Measurements from ENCODE around the gene VAMP4. TPM values are rescaled to one million over a fixed set of nuclear protein-coding genes. Genes with fewer than 3 reads are reported as not detected.

Gene VAMP4
- polyA plus RNA-seq, 1 donor from 2014 or later = 28.0 TPM

DNA sequence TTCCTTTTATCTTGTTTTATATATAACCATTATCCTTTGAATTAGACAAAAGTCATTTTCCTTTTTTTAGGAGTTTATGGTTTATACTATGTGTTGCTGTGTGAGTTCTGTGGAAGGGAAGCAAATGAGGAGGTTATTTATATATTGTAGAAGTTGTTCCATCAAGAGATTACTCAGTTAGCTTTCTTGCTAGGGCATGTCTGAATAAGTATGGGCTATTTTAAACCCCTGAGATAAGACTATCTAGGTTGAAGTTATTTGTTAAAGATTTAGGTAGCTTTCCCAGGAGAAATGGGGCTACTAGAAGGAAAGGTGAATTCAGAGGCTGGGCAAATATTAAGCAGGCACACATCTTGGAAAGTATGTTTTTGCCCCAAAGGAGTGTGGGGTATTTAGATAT, 16.1 kb upstream of the VAMP4 start:
- Histone ChIP-seq H3K9me3 (ENCODE audit: low read length) (no peaks in the 10 kb centered on the region), H3F3A (ENCODE audit: insufficient read depth, low read length, poor library complexity, severe bottlenecking) (no peaks in the 10 kb centered on the region), H3K9me2 (ENCODE audit: insufficient read depth, low read length) (no peaks in the 10 kb centered on the region), H3K36me3 (ENCODE audit: insufficient read depth, low read length) (no peaks in the 10 kb centered on the region), H3K4me3 (ENCODE audit: low read length) (no peak overlapping the region), H3K27ac (ENCODE audit: low read length) (no peak overlapping the region), H4K20me1 (ENCODE audit: insufficient read depth) (no peaks in the 10 kb centered on the region), H3K79me2 (replicated peaks; ENCODE audit: insufficient read depth, low read length) (no peaks in the 10 kb centered on the region), H3K9ac (ENCODE audit: low read length) (no peak overlapping the region), H3K27me3 (ENCODE audit: insufficient read depth, low read depth, low read length) (no peaks in the 10 kb centered on the region), H3K4me2 (ENCODE audit: low read length) (no peak overlapping the region), H2AFZ (ENCODE audit: low read depth, low read length) (no peak overlapping the region)
- TF ChIP-seq RAD21 (conservative IDR thresholded peaks at IDR 0.05) (no peak), TAF1 (IDR thresholded peaks at IDR 0.05; ENCODE audit: low read depth) (no peak), EZH2 (IDR thresholded peaks at IDR 0.05; ENCODE audit: borderline replicate concordance, insufficient read depth, low read length, poor library complexity, severe bottlenecking) (no peak), SMC3 (conservative IDR thresholded peaks at IDR 0.05; ENCODE audit: poor library complexity) (no peak), EP300 (conservative IDR thresholded peaks at IDR 0.05; ENCODE audit: poor library complexity, severe bottlenecking) (no peak), MXI1 (conservative IDR thresholded peaks at IDR 0.05; ENCODE audit: poor library complexity, severe bottlenecking) (no peak), POLR2AphosphoS5 (IDR thresholded peaks at IDR 0.05) (no peak)
- TF ChIP-seq, protein P1, sequence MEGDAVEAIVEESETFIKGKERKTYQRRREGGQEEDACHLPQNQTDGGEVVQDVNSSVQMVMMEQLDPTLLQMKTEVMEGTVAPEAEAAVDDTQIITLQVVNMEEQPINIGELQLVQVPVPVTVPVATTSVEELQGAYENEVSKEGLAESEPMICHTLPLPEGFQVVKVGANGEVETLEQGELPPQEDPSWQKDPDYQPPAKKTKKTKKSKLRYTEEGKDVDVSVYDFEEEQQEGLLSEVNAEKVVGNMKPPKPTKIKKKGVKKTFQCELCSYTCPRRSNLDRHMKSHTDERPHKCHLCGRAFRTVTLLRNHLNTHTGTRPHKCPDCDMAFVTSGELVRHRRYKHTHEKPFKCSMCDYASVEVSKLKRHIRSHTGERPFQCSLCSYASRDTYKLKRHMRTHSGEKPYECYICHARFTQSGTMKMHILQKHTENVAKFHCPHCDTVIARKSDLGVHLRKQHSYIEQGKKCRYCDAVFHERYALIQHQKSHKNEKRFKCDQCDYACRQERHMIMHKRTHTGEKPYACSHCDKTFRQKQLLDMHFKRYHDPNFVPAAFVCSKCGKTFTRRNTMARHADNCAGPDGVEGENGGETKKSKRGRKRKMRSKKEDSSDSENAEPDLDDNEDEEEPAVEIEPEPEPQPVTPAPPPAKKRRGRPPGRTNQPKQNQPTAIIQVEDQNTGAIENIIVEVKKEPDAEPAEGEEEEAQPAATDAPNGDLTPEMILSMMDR (IDR thresholded peaks at IDR 0.05; ENCODE audit: poor library complexity, severe bottlenecking) = no peak
- TF ChIP-seq, protein P2, sequence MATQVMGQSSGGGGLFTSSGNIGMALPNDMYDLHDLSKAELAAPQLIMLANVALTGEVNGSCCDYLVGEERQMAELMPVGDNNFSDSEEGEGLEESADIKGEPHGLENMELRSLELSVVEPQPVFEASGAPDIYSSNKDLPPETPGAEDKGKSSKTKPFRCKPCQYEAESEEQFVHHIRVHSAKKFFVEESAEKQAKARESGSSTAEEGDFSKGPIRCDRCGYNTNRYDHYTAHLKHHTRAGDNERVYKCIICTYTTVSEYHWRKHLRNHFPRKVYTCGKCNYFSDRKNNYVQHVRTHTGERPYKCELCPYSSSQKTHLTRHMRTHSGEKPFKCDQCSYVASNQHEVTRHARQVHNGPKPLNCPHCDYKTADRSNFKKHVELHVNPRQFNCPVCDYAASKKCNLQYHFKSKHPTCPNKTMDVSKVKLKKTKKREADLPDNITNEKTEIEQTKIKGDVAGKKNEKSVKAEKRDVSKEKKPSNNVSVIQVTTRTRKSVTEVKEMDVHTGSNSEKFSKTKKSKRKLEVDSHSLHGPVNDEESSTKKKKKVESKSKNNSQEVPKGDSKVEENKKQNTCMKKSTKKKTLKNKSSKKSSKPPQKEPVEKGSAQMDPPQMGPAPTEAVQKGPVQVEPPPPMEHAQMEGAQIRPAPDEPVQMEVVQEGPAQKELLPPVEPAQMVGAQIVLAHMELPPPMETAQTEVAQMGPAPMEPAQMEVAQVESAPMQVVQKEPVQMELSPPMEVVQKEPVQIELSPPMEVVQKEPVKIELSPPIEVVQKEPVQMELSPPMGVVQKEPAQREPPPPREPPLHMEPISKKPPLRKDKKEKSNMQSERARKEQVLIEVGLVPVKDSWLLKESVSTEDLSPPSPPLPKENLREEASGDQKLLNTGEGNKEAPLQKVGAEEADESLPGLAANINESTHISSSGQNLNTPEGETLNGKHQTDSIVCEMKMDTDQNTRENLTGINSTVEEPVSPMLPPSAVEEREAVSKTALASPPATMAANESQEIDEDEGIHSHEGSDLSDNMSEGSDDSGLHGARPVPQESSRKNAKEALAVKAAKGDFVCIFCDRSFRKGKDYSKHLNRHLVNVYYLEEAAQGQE (IDR thresholded peaks at IDR 0.05; ENCODE audit: borderline replicate concordance) = no peak

DNA sequence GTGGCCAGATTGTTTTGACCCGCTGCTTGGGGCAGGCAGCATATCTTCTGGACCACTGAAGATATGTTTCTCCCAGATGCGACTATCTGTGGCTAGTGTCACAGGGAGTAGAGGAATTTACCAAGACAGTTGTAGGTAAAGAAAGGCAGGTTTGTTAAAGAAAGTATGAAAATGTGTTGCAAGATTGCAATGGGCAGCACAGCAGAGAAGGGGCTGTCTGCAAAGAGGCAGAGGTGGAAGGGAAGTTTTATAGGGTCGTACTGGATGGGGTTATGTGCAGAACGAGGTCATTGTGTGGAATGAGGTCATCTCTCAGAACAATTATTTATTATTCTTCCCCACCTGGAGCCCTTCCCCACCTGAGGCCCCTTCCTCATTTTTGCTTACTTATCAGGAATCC, 15.0 kb upstream of the VAMP4 start:
- no peaks in the 10 kb centered on the region for H3K9me2 ChIP-seq (ENCODE audit: insufficient read depth, low read length)
- H3F3A ChIP-seq (ENCODE audit: insufficient read depth, low read length, poor library complexity, severe bottlenecking) = no peaks in the 10 kb centered on the region
- H3K79me2 ChIP-seq (replicated peaks; ENCODE audit: insufficient read depth, low read length) = no peaks in the 10 kb centered on the region
- H4K20me1 ChIP-seq (ENCODE audit: insufficient read depth) = no peaks in the 10 kb centered on the region
- no peak overlapping the region for H3K4me3 ChIP-seq (ENCODE audit: low read length)
- H3K9ac ChIP-seq (ENCODE audit: low read length) = no peak overlapping the region
- H3K27ac ChIP-seq (ENCODE audit: low read length) = no peak overlapping the region
- H3K27me3 ChIP-seq (ENCODE audit: insufficient read depth, low read depth, low read length) = no peaks in the 10 kb centered on the region
- no peak overlapping the region for H3K4me2 ChIP-seq (ENCODE audit: low read length)
- no peak overlapping the region for H2AFZ ChIP-seq (ENCODE audit: low read depth, low read length)
- H3K36me3 ChIP-seq (ENCODE audit: insufficient read depth, low read length) = no peaks in the 10 kb centered on the region
- H3K9me3 ChIP-seq (ENCODE audit: low read length) = no peaks in the 10 kb centered on the region
- TF ChIP-seq EP300 (conservative IDR thresholded peaks at IDR 0.05; ENCODE audit: poor library complexity, severe bottlenecking) (no peak), RAD21 (conservative IDR thresholded peaks at IDR 0.05) (no peak), MXI1 (conservative IDR thresholded peaks at IDR 0.05; ENCODE audit: poor library complexity, severe bottlenecking) (no peak), EZH2 (IDR thresholded peaks at IDR 0.05; ENCODE audit: borderline replicate concordance, insufficient read depth, low read length, poor library complexity, severe bottlenecking) (no peak), POLR2AphosphoS5 (IDR thresholded peaks at IDR 0.05) (no peak), TAF1 (IDR thresholded peaks at IDR 0.05; ENCODE audit: low read depth) (no peak), SMC3 (conservative IDR thresholded peaks at IDR 0.05; ENCODE audit: poor library complexity) (no peak)
- TF ChIP-seq, protein P1 (IDR thresholded peaks at IDR 0.05; ENCODE audit: poor library complexity, severe bottlenecking) = no peak
- TF ChIP-seq, protein P2 (IDR thresholded peaks at IDR 0.05; ENCODE audit: borderline replicate concordance) = no peak
